Tibial nerve (tissue), 4 donors: ENCODE data around the gene IL36RN. TPM values are rescaled to one million over a fixed set of nuclear protein-coding genes. Genes with fewer than 3 reads are reported as not detected.

Experiments used
- DNase-seq, 2 donors: peaks; one replicate each; pipeline ENCODE4 v3.0.0-alpha.2; 2019; ENCODE audit warnings: low spot score in 2 of 2
- H3K27ac ChIP-seq, 4 donors: fragments of 200-600 bp; sonication (generic) in 3 of 4; one replicate each; pipeline ENCODE4 v1.5.1; 2017 to 2019; ENCODE audit warnings: mild to moderate bottlenecking in 1 of 4
- H3K27me3 ChIP-seq, 2 donors: fragments of 200-600 bp; sonication (generic) in 1 of 2; one replicate each; pipeline versions ENCODE4 v1.5.1 to v1.6.0; 2017 to 2019
- H3K36me3 ChIP-seq, 3 donors: fragments of 200-600 bp; sonication (generic); one replicate each; pipeline ENCODE4 v1.5.1; 2018 to 2019
- H3K4me1 ChIP-seq, 4 donors: fragments of 200-600 bp; sonication (generic) in 3 of 4; one replicate each; pipeline ENCODE4 v1.5.1; 2017 to 2019
- H3K4me3 ChIP-seq, 4 donors: fragments of 200-600 bp; sonication (generic) in 3 of 4; one replicate each; pipeline ENCODE4 v1.5.1; 2017 to 2019; ENCODE audit warnings: mild to moderate bottlenecking in 1 of 4, moderate library complexity in 1 of 4
- H3K9me3 ChIP-seq, 4 donors: fragments of 200-600 bp; sonication (generic) in 3 of 4; one replicate each; pipeline ENCODE4 v1.5.1; 2017 to 2019
- EP300 ChIP-seq, 2 donors: sonication (generic); formaldehyde crosslinking; IDR thresholded peaks; one replicate each; pipeline ENCODE4 v1.6.1; 2017; ENCODE audit warnings: antibody characterized with exemption in 2 of 2, mild to moderate bottlenecking in 1 of 2
- POLR2A ChIP-seq, 2 donors: fragments of 450-650 bp; IDR thresholded peaks; one replicate each; pipeline ENCODE4 v1.6.1; 2017; ENCODE audit warnings: antibody characterized with exemption in 2 of 2, mild to moderate bottlenecking in 2 of 2, moderate library complexity in 2 of 2
- WGBS, 2 donors: methylation state at CpG; one replicate each; pipeline ENCODE4 v1.1.5; 2018; 5-methylcytosine and 5-hydroxymethylcytosine counted together
- total RNA-seq, 4 donors: library from RNA; depleted of rRNA; stranded (reverse); fragments of >200 nt; gene quantifications; one replicate each; pipeline ENCODE4 v1.1.0, GENCODE V29; 2016
- TF ChIP-seq, protein P1 (sequence below), 5 experiments: fragments of 200-600 bp in 3 of 5; fragments of 450-650 bp in 2 of 5; sonication (generic) in 3 of 5; IDR thresholded peaks; one replicate each; pipeline ENCODE4 v1.5.1; 2016 to 2019; ENCODE audit warnings: antibody characterized with exemption in 5 of 5, mild to moderate bottlenecking in 3 of 5, moderate library complexity in 2 of 5

IL36RN gene
- total RNA-seq, 4 donors from 2014 or later, result not detected

- no peaks in the 10 kb centered on the region for H3K36me3 ChIP-seq
- H3K9me3 ChIP-seq, result peaks cover 0 to 16% (median 0%) of the 10 kb centered on the region in 4 donors
- no peak overlapping the region for H3K27ac ChIP-seq
- DNase-seq, result no peak
- H3K4me3 ChIP-seq, result no peak overlapping the region
- TF ChIP-seq, protein P1, sequence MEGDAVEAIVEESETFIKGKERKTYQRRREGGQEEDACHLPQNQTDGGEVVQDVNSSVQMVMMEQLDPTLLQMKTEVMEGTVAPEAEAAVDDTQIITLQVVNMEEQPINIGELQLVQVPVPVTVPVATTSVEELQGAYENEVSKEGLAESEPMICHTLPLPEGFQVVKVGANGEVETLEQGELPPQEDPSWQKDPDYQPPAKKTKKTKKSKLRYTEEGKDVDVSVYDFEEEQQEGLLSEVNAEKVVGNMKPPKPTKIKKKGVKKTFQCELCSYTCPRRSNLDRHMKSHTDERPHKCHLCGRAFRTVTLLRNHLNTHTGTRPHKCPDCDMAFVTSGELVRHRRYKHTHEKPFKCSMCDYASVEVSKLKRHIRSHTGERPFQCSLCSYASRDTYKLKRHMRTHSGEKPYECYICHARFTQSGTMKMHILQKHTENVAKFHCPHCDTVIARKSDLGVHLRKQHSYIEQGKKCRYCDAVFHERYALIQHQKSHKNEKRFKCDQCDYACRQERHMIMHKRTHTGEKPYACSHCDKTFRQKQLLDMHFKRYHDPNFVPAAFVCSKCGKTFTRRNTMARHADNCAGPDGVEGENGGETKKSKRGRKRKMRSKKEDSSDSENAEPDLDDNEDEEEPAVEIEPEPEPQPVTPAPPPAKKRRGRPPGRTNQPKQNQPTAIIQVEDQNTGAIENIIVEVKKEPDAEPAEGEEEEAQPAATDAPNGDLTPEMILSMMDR (IDR thresholded peaks at IDR 0.05), result no peak
- TF ChIP-seq POLR2A (IDR thresholded peaks at IDR 0.05), result no peak
- TF ChIP-seq EP300 (IDR thresholded peaks at IDR 0.05), result no peak
- H3K4me1 ChIP-seq, result no peaks in the 10 kb centered on the region
- WGBS, 2 donors, result 45 to 75% methylated on average over 2 of the region's 2 CpGs
- H3K27me3 ChIP-seq, result no peaks in the 10 kb centered on the region
Measured at GRCh38 chr2:113058411-113058994, 495 bp upstream of the IL36RN start.

- H3K9me3 ChIP-seq, result peaks cover 0 to 11% (median 0%) of the 10 kb centered on the region in 4 donors
- no peaks in the 10 kb centered on the region for H3K4me1 ChIP-seq
- no peaks in the 10 kb centered on the region for H3K27me3 ChIP-seq
- H3K36me3 ChIP-seq, result no peaks in the 10 kb centered on the region
- no peak overlapping the region for H3K27ac ChIP-seq
- no peak for TF ChIP-seq EP300 (IDR thresholded peaks at IDR 0.05)
- no peak for TF ChIP-seq POLR2A (IDR thresholded peaks at IDR 0.05)
- TF ChIP-seq, protein P1 (IDR thresholded peaks at IDR 0.05), result no peak
- DNase-seq, result no peak
- H3K4me3 ChIP-seq, result no peak overlapping the region
- 70% methylated on average over 4 of the region's 4 CpGs for WGBS, 2 donors
Measured at GRCh38 chr2:113060396-113060795, 1.4 kb downstream of the IL36RN start.

DNA sequence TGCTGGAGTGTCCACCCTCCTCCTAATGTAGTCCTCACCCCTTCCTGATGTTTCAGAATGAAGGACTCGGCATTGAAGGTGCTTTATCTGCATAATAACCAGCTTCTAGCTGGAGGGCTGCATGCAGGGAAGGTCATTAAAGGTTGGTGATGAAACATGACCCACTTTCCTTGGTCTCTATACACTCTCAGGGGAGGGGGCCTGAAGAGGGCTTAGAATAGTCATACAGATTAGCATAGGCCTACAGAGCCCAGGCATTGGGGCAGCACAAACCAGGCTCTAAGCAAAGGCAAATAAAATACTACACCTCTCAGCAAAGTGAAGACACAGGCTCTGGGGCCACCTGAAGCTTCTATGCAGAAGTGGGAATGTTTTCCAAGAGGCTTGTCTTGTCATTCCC lies 1.8 kb downstream of the IL36RN start:
- WGBS, 2 donors, result 50 to 64% methylated on average over 1 of the region's 1 CpG
- TF ChIP-seq EP300 (IDR thresholded peaks at IDR 0.05), result no peak
- no peak for TF ChIP-seq POLR2A (IDR thresholded peaks at IDR 0.05)
- TF ChIP-seq, protein P1 (IDR thresholded peaks at IDR 0.05), result no peak
- Histone ChIP-seq H3K4me1 (no peaks in the 10 kb centered on the region), H3K27ac (no peak overlapping the region), H3K36me3 (no peaks in the 10 kb centered on the region), H3K27me3 (no peaks in the 10 kb centered on the region), H3K4me3 (no peak overlapping the region), H3K9me3 (peaks cover 0 to 8% (median 0%) of the 10 kb centered on the region in 4 donors)
- no peak for DNase-seq

- DNase-seq, result no peak
- Histone ChIP-seq H3K4me3 (no peak overlapping the region), H3K36me3 (no peaks in the 10 kb centered on the region), H3K27ac (no peak overlapping the region), H3K9me3 (peaks cover 0 to 4% (median 0%) of the 10 kb centered on the region in 4 donors), H3K4me1 (no peaks in the 10 kb centered on the region), H3K27me3 (no peaks in the 10 kb centered on the region)
- TF ChIP-seq POLR2A (IDR thresholded peaks at IDR 0.05) (no peak), EP300 (IDR thresholded peaks at IDR 0.05) (no peak)
- TF ChIP-seq, protein P1 (IDR thresholded peaks at IDR 0.05), result no peak
- WGBS, 2 donors, result 41 to 75% methylated on average over 2 of the region's 2 CpGs
Measured at GRCh38 chr2:113061241-113061640, 2.2 kb downstream of the IL36RN start.

DNA sequence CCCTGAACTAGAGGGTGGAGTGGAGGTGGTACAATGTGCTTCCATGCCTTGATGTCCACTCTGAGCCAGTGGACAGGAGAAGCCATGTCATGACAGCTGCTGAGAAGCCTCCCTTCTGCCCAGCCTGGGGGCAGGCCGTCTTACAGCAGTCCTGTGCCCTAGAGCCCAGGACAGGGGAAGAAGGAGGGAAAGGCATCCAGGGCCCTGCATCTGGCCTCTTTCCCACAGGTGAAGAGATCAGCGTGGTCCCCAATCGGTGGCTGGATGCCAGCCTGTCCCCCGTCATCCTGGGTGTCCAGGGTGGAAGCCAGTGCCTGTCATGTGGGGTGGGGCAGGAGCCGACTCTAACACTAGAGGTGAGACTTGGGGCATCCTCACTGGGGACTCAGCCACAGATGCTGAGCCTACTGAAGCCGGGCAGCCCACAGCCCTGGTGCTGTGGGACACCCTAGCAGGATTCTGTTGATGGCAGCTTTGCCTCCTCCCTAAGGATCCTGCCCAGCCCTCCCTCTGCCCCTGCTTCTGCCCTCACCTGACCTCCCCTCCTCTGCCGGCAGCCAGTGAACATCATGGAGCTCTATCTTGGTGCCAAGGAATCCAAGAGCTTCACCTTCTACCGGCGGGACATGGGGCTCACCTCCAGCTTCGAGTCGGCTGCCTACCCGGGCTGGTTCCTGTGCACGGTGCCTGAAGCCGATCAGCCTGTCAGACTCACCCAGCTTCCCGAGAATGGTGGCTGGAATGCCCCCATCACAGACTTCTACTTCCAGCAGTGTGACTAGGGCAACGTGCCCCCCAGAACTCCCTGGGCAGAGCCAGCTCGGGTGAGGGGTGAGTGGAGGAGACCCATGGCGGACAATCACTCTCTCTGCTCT lies 3.1 kb downstream of the IL36RN start:
- Histone ChIP-seq H3K4me1 (no peaks in the 10 kb centered on the region), H3K4me3 (no peak overlapping the region), H3K27me3 (no peaks in the 10 kb centered on the region), H3K36me3 (no peaks in the 10 kb centered on the region), H3K27ac (no peak overlapping the region), H3K9me3 (peaks cover 0 to 4% (median 0%) of the 10 kb centered on the region in 4 donors)
- TF ChIP-seq EP300 (IDR thresholded peaks at IDR 0.05) (no peak), POLR2A (IDR thresholded peaks at IDR 0.05) (no peak)
- TF ChIP-seq, protein P1 (IDR thresholded peaks at IDR 0.05), result no peak
- WGBS, 2 donors, result 85 to 86% methylated on average over 18 of the region's 18 CpGs
- DNase-seq, result no peak
